Right lobe of liver (tissue), 6 donors: ENCODE measurements around the gene BST1. TPM values are rescaled to one million over a fixed set of nuclear protein-coding genes. Genes with fewer than 3 reads are reported as not detected.

Experiments
- ATAC-seq, 4 donors: fragments of 200-7000 bp; cut with Tn5 transposase; one replicate each; pipeline ENCODE4 v1.9.1; 2020; ENCODE audit warnings: mild to moderate bottlenecking in 4 of 4, moderate library complexity in 4 of 4
- DNase-seq, 3 donors: peaks; one replicate each; pipeline ENCODE4 v3.0.0-alpha.2; 2020
- H3K27ac ChIP-seq, 3 donors: fragments of 200-600 bp; one replicate each; pipeline ENCODE4 v1.8.0; 2022
- H3K27me3 ChIP-seq, 2 donors: fragments of 200-600 bp; one replicate each; pipeline ENCODE4 v1.8.0; 2022
- H3K36me3 ChIP-seq, 4 donors: fragments of 200-600 bp; sonication (generic) in 1 of 4; one replicate each; pipeline versions ENCODE4 v1.5.1 to v1.8.0; 2017 to 2022; ENCODE audit warnings: control low read depth in 1 of 4
- H3K4me1 ChIP-seq, 4 donors: fragments of 200-600 bp; sonication (generic) in 1 of 4; one replicate each; pipeline versions ENCODE4 v1.5.1 to v1.8.0; 2017 to 2022; ENCODE audit warnings: control low read depth in 1 of 4
- H3K4me3 ChIP-seq, 3 donors: fragments of 200-600 bp; one replicate each; pipeline ENCODE4 v1.8.0; 2022
- H3K9me3 ChIP-seq, 4 donors: fragments of 200-600 bp; sonication (generic) in 1 of 4; one replicate each; pipeline versions ENCODE4 v1.5.1 to v1.8.0; 2017 to 2022; ENCODE audit warnings: control low read depth in 1 of 4
- POLR2A ChIP-seq: fragments of 450-650 bp; IDR thresholded peaks from one replicate; pipeline ENCODE4 v1.6.1; 2017; ENCODE audit warnings: antibody characterized with exemption, mild to moderate bottlenecking
- WGBS: methylation state at CpG from one replicate; pipeline ENCODE4 v1.1.6; 2018; ENCODE audit warnings: low coverage, low lambda C conversion rate; ENCODE audit not compliant: insufficient coverage; ENCODE audit errors: missing lambda C conversion rate; 5-methylcytosine and 5-hydroxymethylcytosine counted together
- intact Hi-C, 2 donors: fragments of 100-400 bp; cut with DNase I; formaldehyde crosslinking; loops; one replicate each; pipeline versions ENCODE4 v1.11.2 to v1.14.1; 2022
- total RNA-seq, 6 experiments: library from RNA; depleted of rRNA in 2 of 6; stranded (reverse); fragments of >200 nt in 2 of 6; fragmentation: NEBNext Ultra II Directional in 3 of 6; extraction: Animal tissue kit (Norgen Biotek cat#: 25700) in 3 of 6; gene quantifications; one replicate each; pipeline versions ENCODE4 v1.1.0 to v1.2.4, GENCODE V29; 2016 to 2023
- TF ChIP-seq, protein P1 (sequence below), 4 donors: fragments of 200-600 bp in 3 of 4; fragments of 450-650 bp in 1 of 4; IDR thresholded peaks; one replicate each; pipeline versions ENCODE4 v1.5.1 to v1.8.0; 2016 to 2022; ENCODE audit warnings: antibody characterized with exemption in 4 of 4, mild to moderate bottlenecking in 2 of 4
- donor health status: DM: no; HTN: yes; CAD: no.
- donor health status: DM: no; HTN: no; CAD: no.
- donor health status: DM: no; HTN: no; CAD: no.
- donor health status: DM: no; HTN: yes; CAD: no.
- donor health status: DM: no; HTN: yes; CAD: no.

The BST1 gene
- total RNA-seq, 6 experiments from 2014 or later = 2.7 to 5.3 (median 4.3) TPM

DNA sequence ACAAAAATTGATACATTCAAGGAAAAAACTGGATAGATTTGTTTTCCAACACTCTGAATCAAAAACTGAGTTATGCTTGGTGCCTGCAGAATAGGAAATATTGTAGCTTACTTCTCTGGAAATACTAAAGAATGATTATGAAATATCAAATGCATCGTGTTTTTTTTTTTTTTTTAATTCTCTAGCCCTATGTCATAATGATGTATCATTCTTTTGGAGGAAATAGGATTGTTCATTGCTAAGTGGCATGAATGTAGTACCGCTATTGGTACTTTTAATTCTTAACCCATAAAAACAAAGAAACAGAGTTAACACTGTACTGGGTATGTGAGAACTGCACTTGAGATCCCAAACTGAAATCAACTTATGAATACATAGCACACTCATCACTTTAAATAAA lies 28.8 kb upstream of the BST1 start:
- H3K4me3 ChIP-seq = no peak overlapping the region
- H3K4me1 ChIP-seq = peaks cover 0 to 14% (median 0%) of the 10 kb centered on the region in 4 donors
- intact Hi-C loops = no loop called here
- DNase-seq (no peak), ATAC-seq (no peak)
- H3K27me3 ChIP-seq = no peaks in the 10 kb centered on the region
- TF ChIP-seq POLR2A = no peak
- TF ChIP-seq, protein P1, sequence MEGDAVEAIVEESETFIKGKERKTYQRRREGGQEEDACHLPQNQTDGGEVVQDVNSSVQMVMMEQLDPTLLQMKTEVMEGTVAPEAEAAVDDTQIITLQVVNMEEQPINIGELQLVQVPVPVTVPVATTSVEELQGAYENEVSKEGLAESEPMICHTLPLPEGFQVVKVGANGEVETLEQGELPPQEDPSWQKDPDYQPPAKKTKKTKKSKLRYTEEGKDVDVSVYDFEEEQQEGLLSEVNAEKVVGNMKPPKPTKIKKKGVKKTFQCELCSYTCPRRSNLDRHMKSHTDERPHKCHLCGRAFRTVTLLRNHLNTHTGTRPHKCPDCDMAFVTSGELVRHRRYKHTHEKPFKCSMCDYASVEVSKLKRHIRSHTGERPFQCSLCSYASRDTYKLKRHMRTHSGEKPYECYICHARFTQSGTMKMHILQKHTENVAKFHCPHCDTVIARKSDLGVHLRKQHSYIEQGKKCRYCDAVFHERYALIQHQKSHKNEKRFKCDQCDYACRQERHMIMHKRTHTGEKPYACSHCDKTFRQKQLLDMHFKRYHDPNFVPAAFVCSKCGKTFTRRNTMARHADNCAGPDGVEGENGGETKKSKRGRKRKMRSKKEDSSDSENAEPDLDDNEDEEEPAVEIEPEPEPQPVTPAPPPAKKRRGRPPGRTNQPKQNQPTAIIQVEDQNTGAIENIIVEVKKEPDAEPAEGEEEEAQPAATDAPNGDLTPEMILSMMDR (IDR thresholded peaks at IDR 0.05) = no peak
- no peak overlapping the region for H3K27ac ChIP-seq
- WGBS = 76% methylated on average over 2 of the region's 2 CpGs
- H3K36me3 ChIP-seq = no peaks in the 10 kb centered on the region
- H3K9me3 ChIP-seq = no peaks in the 10 kb centered on the region

GRCh38 chr4:15674926-15675325 lies 27.9 kb upstream of the BST1 start:
- TF ChIP-seq POLR2A = no peak
- TF ChIP-seq, protein P1 (IDR thresholded peaks at IDR 0.05) = no peak
- Histone ChIP-seq H3K36me3 (no peaks in the 10 kb centered on the region), H3K27me3 (no peaks in the 10 kb centered on the region), H3K9me3 (no peaks in the 10 kb centered on the region), H3K27ac (no peak overlapping the region), H3K4me1 (peaks cover 0 to 14% (median 0%) of the 10 kb centered on the region in 4 donors), H3K4me3 (no peak overlapping the region)
- WGBS = 89% methylated on average over 4 of the region's 4 CpGs
- DNase-seq (no peak), ATAC-seq (no peak)
- intact Hi-C loops = no loop called here

DNA sequence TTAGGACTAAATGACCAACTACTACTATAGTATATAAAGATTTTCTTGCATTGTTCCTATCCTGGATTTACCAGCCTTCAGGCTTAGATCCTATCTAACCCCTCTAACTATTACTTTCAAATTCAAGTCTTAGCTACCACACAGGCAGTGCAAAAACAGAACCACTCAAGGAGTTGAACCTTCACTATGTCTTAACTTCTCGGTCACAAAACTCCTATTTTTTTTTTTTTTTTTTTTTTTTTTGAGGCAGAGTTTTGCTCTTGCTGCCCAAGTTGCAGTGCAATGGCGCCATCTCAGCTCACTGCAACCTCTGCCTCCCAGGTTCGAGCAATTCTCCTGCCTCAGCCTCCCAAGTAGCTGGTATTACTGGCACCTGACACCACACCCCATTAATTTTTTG lies 27.5 kb upstream of the BST1 start:
- ATAC-seq = no peak
- Histone ChIP-seq H3K4me1 (peaks cover 0 to 14% (median 0%) of the 10 kb centered on the region in 4 donors), H3K9me3 (no peaks in the 10 kb centered on the region), H3K27me3 (no peaks in the 10 kb centered on the region), H3K4me3 (no peak overlapping the region), H3K36me3 (no peaks in the 10 kb centered on the region), H3K27ac (no peak overlapping the region)
- WGBS = 84% methylated on average over 3 of the region's 3 CpGs
- intact Hi-C loops = no loop called here
- TF ChIP-seq, protein P1 (IDR thresholded peaks at IDR 0.05) = no peak
- TF ChIP-seq POLR2A = no peak
- DNase-seq = no peak

GRCh38 chr4:15676039-15676438 lies 26.8 kb upstream of the BST1 start:
- WGBS = 79% methylated on average over 1 of the region's 1 CpG
- TF ChIP-seq, protein P1 (IDR thresholded peaks at IDR 0.05) = no peak
- no peak for TF ChIP-seq POLR2A
- peaks cover 0 to 17% (median 0%) of the 10 kb centered on the region in 4 donors for H3K4me1 ChIP-seq
- H3K27ac ChIP-seq = no peak overlapping the region
- H3K9me3 ChIP-seq = no peaks in the 10 kb centered on the region
- intact Hi-C loops = no loop called here
- no peaks in the 10 kb centered on the region for H3K27me3 ChIP-seq
- no peak for DNase-seq
- H3K4me3 ChIP-seq = no peak overlapping the region
- H3K36me3 ChIP-seq = no peaks in the 10 kb centered on the region
- ATAC-seq = no peak

DNA sequence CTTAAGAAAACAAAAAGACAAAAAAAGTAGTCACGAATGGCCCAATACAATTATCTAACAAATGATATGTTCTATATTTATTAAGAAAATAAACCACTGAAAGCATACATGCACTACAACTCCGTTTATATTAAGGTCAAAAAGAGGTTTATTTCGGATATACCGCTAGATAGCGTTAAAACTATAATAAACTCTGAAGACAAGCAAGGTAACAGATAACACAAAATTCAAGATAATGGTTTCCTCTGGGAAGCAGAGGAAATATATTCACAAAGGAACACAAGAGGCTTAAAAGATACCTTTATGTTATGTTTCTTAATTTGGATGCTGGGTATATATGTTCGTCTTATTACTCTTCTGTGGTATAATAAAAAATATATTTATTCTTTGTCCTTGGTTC lies 26.0 kb upstream of the BST1 start:
- 67% methylated on average over 6 of the region's 6 CpGs for WGBS
- Histone ChIP-seq H3K9me3 (no peaks in the 10 kb centered on the region), H3K4me1 (peaks cover 0 to 19% (median 0%) of the 10 kb centered on the region in 4 donors), H3K27ac (peak overlapping the region in 2 of 3 donors; percentile 43 to 81), H3K27me3 (no peaks in the 10 kb centered on the region), H3K4me3 (no peak overlapping the region), H3K36me3 (no peaks in the 10 kb centered on the region)
- TF ChIP-seq, protein P1 (IDR thresholded peaks at IDR 0.05) = no peak
- no peak for TF ChIP-seq POLR2A
- ATAC-seq (no peak), DNase-seq (no peak)
- intact Hi-C loops = no loop called here
